ENCODE measurements around the gene SLC36A2.
"Not testable (repeated sequence)": the region's sequence is repeated elsewhere in the genome, so short reads cannot be mapped to it uniquely, and the experiment has no call there.

Gene SLC36A2

DNA sequence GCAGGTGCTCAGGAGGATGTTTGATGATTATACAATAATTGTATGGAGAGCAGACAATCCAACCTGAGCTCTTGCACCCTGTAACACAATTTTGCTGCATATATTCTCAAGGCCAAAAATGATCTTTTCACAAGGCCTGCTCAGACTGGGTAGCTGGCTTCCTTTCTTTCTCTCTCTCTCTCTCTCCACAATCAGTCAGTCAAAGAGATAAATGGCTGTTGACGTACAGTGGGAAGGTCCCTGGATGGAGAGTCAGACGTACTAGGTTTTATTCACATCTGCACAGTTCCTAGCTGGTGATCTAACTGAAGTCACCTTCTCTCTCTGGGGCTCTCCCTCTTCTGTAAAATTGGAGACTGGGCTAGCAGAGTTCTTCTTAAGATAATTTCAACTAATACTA lies 19.8 kb downstream of the SLC36A2 start:
- in situ Hi-C loops (cut with MboI; ENCODE audit: low sequenced_read_pairs), result no loop called here

DNA sequence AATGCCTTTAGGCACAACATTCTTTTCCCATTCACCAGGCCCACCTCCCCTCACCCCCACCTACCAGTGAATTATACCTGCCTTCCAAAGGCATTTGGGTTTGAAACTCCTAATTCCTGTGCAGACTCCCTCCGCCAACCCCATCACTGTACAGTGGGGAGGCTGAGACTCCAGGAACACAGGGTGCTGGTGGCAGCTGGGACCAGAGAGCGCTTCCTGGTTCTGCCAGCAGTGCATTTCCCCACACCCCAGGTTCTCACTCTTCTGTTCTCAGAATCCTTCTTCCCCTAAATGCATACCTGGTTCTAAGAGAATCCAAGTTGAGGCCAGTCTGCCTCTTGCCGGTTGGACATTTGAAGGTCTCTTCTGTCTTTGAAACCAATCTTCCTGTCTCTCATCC lies 21.1 kb downstream of the SLC36A2 start:
- in situ Hi-C loops (cut with MboI; ENCODE audit: low sequenced_read_pairs), result no loop called here

DNA sequence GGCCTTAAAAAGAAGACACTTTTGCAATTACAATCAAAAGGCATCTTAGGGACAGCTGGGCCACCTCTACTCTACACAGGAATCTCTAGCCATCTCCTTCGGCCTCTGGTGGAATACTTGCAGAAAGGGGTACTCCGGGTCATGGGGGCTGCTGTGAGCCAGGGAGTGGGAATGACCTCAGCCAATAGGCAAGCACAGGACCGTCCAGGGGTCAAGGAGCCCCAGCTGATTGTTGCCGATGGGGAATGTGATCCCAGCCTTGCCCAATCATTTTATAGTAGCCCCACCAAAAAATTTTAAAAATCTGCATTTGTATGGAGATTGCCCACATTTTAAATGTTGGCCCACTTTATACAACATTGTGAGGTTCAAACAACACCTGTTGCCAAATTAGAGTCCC lies 26.9 kb downstream of the SLC36A2 start:
- in situ Hi-C loops (cut with MboI; ENCODE audit: low sequenced_read_pairs), result no loop called here

DNA sequence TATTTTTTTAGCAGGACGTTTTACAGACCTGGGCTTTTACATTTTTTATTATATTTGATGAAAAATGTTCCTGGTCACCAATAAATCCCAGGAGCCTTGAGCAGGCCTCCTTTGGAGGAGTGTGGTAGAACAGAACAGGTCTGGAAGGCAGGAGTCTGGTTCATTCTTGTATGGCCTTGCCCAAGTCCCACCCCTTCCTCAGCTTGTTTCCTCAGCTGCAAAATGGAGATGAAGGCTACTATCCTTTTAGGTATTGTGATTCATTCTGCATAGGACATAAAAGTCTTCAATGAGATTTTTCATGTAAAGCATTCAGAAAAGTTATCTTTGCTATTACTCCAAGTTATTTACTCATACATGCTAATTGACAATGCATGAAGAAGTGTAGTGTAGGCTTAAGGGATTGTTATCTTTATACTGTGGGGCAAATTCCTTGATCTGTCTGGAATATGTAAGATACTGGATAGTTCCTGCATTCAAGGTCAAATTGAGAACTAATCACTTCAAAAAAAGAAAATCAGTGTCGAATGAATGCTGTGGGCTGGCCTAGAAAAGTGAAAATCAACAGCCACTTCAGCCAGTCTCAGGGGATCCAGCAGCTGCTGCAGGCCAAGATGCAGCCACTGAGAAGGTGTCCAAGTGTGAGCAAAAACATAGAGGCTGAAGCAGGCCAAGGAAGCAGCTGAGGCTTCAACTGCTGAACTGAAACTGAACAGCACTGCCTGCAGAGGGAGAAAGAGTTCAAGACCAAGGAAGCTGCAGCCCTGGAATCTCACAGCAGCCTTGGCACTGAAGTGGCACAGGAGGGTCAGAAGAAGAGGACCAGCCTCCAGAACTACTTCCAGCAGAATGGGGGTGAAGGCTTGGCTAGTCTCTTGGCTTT lies 28.3 kb downstream of the SLC36A2 start:
- in situ Hi-C loops (cut with MboI; ENCODE audit: low sequenced_read_pairs), result no loop called here

DNA sequence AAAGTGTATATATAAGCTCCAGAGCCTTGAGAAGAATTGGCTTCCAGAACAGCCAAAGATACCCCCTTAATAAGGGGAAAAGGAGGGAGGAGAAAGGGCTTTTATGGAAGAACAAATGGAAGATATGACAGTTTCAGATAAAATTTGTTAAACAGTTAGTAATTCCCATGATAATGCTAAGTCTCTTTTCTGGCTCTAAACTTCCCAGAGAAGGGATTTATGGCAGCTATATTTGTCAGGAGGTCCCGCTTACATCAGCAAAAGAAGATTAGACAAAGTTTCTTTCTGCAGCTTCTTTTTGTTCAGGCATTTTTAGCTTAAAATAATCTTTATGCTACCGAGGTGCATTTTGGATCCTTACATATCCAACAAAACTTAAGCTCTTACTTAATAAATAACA lies 29.5 kb downstream of the SLC36A2 start:
- in situ Hi-C loops (cut with MboI; ENCODE audit: low sequenced_read_pairs), result no loop called here

DNA sequence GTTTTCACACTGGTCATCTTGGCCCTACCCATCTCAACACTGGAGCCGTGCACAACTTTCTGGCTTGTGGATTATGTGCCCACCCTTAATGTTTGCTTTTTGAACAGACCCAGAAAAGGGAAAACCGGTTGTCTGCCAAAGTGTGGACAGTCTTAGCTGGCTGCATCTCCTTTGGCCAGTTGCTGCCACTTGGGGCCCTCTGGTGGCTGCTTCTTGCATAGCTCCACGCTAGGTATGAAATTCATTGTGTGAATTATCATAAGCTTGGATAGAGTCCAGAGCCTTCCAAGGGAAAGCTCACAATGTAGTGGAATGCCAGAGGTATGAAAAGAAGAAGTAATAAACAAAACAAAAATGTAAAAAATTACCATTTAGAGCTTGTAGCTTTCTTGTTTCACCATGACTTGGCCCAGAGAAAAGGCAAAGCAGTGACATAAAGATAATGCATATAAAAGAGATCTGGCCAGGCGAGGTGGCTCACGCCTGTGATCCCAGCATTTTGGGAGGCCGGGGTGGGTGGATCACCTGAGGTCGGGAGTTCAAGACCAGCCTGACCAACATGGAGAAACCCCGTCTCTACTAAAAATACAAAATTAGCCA lies 31.3 kb downstream of the SLC36A2 start:
- in situ Hi-C loops (cut with MboI; ENCODE audit: low sequenced_read_pairs), result no loop called here

DNA sequence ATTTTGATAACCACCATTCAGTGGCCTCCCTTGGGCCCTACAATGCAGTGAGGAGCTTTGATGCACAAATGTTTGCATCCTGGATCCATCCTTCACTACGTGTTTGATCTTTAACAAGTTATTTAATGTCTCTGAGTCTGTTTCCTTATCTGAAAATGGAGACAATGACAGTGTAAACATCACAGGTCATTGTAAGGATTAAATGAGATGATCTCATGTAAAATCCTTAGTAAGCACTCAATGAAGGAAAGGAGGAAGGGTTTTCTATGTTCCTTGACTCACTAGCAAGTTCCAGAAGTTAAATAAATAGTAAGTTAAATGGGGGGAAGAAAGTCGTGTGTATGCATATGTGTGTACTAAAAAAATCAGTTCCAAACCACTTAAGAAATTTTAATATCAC lies 34.0 kb downstream of the SLC36A2 start:
- in situ Hi-C loops (cut with MboI; ENCODE audit: low sequenced_read_pairs), result no loop called here

DNA sequence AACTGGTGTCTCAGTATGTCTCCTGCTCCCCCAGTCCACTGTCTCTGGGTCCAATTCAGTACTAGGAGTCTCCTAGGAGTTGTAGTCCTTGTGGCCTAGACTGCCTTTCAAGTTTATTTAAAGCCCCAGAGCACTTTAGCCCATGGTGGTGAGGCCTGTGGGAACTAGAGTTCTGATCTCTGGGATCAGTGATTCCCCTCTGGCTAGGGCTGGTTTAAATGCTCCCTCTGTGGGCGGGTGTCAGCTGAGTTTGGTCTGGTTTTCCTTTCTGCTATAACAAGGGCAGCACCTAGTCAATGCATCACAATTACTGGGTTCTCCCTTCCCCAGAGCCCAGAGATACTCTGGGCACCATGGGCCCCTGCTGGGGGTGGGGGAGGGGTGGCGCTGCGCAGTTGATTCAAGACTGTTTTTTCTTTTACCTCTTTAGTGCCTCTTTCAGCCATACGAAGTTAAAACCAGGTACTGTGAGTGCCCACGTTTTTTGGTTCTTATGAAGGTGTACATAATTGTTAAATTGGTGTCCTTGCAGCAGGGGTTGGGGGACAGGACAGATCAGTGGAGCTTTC lies 34.5 kb downstream of the SLC36A2 start:
- in situ Hi-C loops (cut with MboI; ENCODE audit: low sequenced_read_pairs), result no loop called here

DNA sequence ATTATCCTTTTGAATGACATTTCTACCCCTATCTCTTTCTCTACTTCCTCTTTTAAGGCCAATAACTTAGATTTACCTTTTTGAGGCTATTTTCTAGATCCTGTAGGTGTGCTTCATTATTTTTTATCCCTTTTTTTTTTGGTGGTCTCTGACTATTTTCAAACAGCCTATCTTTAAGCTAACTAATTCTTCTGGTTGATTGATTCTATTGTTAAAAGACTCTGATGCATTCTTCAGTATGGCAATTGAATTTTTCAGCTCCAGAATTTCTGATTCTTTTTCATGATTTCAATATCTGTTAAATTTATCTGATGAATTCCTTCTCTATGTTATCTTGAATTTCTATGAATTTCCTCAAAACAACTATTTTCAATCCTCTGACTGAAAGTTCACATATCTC lies 36.4 kb downstream of the SLC36A2 start:
- in situ Hi-C loops (cut with MboI; ENCODE audit: low sequenced_read_pairs), result no loop called here

DNA sequence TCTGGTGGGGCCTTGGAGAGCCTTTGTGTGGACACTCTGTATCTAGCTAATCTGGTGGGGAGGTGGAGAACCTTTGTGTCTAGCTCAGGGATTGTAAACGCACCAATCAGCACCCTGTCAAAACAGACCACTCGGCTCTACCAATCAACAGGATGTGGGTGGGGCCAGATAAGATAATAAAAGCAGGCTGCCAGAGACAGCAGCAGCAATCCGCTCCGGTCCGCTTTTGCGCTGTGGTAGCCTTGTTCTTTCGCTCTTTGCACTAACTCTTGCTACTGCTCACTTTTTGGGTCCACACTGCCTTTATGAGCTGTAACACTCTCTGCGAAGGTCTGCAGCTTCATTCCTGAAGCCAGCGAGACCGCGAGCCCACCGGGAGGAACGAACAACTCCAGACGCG lies 37.5 kb downstream of the SLC36A2 start:
- in situ Hi-C loops (cut with MboI; ENCODE audit: low sequenced_read_pairs), result not testable (repeated sequence)

DNA sequence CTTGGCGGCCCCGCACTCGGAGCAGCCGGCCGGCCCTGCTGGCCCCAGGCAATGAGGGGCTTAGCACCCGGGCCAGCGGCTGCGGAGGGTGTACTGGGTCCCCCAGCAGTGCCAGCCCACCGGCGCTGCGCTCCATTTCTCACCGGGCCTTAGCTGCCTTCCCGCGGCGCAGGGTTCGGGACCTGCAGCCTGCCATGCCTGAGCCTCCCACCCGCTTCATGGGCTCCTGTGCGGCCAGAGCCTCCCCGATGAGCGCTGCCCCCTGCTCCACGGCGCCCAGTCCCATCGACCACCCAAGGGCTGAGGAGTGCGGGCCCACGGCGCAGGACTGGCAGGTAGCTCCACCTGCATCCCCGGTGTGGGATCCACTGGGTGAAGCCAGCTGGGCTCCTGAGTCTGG lies 38.1 kb downstream of the SLC36A2 start:
- in situ Hi-C loops (cut with MboI; ENCODE audit: low sequenced_read_pairs), result not testable (repeated sequence)

DNA sequence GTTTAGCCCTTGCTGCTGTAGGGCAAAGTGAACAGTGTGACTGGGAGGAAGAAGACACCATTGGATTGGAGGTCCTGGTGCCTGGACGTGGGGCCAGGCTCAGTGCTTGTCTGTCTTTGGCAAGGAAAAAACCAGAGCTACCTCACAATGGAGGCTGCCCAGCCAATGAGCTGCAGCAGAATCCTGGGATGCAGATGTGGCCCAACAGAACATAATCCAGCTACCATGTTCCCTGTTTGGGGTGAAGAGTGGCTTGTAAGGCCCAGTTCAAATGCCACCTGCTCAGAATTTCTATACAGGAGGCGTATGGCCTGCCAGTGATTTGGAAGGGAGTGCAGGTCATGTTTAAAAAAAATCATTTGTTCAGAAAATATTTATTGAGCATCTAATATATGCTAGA lies 43.7 kb downstream of the SLC36A2 start, which contains the start of gene SLC36A3:
Gene SLC36A3, minus strand, starts transcription at position 101 of the 400 bp plus-strand sequence. CDS start 412 bp downstream, outside the sequence.
- in situ Hi-C loops (cut with MboI; ENCODE audit: low sequenced_read_pairs), result no loop called here

DNA sequence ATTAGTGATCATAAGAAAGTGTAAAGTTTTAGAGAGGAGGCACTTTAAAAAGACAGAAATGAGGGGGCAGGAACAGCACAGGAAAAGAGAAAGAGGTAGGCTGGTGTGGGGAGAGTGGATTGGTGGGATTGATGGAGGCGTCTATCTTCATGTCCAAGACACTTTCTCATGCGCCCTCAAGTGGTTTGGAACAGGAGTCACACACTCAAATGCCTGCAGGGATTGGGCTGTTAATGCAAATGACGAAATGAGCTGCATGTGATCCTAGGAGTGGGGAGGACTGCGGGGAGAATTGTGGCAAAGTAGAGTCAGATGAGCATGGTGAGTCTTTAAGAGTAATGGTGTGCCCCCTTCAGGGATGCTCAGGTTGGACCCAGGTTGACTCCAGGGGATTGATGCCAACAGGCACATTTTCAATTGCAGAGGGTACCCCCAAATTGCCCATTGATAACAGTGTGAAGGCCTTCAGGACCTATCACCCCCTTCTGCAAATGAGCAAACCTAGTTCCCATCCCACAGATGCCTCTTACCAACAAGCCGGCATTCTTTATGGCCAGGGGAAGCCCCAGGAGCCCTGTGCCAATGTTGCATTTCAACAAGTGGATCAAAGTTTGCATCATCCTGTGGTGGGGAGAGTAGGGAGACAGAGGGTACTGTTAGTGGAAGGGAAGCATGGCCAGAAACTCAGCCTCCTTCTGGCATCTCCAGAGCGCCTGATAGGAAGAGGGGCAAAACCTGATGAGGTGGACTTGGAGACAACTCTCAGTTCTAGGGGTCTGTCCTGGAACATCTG lies 49.1 kb downstream of the SLC36A2 start:
- in situ Hi-C loops (cut with MboI; ENCODE audit: low sequenced_read_pairs), result no loop called here

DNA sequence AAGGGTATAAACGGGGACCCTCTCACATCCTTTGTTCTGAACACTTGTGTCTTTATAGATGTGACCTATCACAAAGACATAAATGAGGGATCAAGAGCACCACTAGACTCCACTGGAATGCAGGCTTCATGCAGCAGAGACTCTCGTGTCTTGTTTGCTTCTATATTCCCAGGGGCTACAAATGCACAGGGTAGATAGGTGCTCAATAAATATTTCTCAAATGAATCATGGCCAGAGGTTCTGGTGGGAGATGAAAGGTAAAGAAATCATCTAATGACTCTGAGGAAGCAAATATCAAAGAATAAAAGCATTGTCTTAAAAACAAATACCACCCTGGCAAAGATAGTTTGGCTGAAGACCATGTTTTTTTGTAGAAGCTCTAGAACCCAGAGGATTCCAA lies 50.4 kb downstream of the SLC36A2 start:
- in situ Hi-C loops (cut with MboI; ENCODE audit: low sequenced_read_pairs), result no loop called here

DNA sequence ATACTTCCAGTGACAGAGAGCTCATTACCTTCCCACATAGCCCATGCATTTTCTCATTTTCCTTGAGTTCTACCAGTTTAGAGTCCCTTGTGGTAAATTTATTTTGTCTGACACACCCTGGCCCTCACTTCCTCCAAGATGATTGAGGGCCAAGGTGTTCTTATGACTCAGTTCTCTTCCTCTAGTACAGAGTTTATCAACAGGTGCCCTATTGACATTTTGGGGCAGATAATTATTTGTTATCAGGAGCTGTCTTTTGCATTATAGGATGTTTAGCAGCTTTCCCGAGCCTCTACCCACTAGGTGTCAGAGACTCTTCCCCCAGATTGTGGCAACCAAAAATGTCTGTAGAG lies 50.9 kb downstream of the SLC36A2 start:
- in situ Hi-C loops (cut with MboI; ENCODE audit: low sequenced_read_pairs), result no loop called here

DNA sequence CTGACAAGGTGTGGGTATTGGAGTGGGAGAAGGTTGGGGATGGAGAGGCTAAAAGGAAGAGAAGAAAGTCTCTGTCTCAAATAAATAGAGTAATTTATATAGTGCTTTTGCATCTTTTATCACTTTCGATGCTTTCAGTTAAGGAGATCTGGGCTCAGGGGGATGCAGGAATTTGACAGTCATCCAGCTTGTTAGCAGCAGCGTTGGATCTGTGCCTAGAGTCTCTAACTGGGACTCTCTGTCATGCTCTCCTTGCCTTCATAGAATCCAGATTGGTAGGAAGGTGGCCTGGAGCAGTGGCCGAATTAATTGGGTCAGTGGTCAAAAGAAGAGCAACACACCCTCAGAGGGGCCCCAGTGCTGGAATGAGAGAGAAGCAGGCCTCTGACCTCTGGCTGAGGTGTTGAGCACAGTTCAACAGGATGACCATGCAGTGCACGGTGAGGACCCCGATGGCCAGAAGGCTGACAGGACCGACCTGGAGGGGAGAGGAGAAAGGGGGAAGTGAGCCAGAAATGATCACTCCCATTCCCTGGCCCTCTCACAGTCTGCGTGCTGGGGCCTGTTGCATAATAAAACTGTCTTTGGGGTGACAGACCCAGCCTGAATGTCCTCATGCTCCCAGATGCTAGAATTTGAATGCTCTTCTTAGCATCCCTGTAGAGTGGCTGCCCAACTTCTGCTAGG lies 51.4 kb downstream of the SLC36A2 start:
- in situ Hi-C loops (cut with MboI; ENCODE audit: low sequenced_read_pairs), result no loop called here

DNA sequence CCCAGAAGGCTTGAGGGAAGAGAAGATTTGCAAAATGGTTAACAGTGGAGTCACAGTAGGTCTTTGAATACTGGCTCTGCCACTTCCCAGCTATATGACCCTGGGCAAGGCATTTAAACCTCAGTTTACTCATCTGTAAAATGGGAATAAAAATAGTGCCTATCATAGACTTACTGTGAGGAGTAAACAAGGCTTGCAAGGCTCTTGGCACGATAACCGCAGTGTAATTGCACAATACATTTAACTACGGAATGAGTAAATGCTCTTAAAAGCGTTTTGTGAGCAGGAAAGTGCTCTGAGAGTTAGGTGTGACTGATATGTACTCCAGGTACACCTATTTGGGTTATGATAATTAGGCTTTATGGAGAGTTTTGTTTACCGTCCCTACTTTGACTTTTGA lies 52.2 kb downstream of the SLC36A2 start:
- in situ Hi-C loops (cut with MboI; ENCODE audit: low sequenced_read_pairs), result no loop called here

DNA sequence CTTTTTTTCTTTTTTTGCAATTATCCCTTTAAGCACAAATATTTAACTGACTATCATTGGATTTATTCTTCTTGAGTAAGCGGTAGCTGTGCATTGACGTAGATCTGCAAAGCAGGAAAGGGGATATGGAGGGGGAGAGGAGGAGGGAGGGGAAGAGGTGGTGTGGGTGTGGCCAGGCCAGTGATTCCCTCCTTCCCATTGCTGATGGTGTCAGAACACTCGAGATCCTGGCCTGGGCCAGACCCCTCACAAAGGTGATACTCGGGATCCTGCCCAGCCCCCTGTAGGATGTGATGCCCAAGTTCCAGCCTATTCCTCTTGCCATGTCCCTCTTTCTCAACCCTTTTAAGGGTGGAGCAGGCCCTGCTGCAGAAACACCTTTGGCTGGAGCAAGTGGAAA lies 53.7 kb downstream of the SLC36A2 start:
- in situ Hi-C loops (cut with MboI; ENCODE audit: low sequenced_read_pairs), result no loop called here

DNA sequence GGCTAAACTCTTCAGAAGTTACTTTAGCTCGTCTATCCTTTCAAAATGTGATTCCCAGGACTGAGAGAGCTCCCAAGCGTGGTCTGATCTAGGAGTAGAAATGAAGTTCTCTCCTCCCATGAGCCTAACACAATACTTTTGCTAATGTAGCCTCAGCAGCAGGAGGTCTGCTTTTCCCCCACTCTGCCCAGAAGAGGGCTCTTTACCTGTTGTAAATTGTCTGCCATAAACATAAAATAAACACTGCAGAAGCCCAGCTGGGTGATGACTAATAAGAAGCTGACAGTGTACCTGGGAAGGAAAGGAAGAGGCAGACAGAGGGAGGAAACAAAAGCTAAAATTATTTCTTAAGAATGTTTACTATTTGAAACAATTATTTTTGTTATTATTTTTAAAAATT lies 59.2 kb downstream of the SLC36A2 start:
- in situ Hi-C loops (cut with MboI; ENCODE audit: low sequenced_read_pairs), result no loop called here

DNA sequence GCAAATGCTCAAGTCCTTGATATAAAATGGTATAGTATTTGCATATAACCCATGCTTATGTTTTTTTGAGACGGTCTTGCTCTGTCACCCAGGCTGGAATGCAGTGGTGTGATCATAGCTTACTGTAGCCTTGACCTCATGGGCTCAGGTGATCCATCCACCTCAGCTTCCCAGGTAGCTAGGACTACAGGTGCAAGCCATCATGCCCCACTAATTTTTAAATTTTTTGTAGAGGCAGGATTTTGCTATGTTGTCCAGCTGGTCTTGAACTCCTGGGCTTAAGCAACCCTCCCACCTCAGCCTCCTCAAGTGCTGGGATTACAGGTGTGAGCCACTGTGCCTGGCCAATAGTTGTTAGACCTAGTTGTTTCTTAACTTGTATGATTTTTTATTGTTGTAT lies 61.1 kb downstream of the SLC36A2 start:
- in situ Hi-C loops (cut with MboI; ENCODE audit: low sequenced_read_pairs), result no loop called here

DNA sequence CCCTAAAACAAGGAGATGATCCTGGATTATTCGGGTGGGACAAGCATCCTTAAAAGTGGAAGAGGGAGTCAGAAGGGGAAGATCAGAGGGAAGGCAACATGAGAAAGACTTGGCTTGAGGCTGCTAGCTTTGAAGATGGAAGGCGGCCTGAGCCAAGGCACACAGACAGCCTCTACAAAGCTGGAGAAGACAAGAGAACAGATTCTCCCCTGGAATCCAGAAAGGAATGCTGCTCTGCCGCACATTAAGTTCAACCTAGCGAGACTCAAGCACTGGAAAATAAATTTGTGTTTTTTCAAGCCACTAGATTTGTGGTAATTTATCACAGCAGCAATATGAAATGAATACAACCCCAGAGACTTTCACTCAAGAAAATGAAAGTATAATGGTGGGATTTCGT lies 61.7 kb downstream of the SLC36A2 start:
- in situ Hi-C loops (cut with MboI; ENCODE audit: low sequenced_read_pairs), result no loop called here
